Psoas muscle (tissue), 8 donors: ENCODE data around the gene ANXA2. TPM values are rescaled to one million over a fixed set of nuclear protein-coding genes. Genes with fewer than 3 reads are reported as not detected.
"Not testable (repeated sequence)": the region's sequence is repeated elsewhere in the genome, so short reads cannot be mapped to it uniquely, and the experiment has no call there.

Experiments
- ATAC-seq, 4 donors: fragments of 200-7000 bp; cut with Tn5 transposase; one replicate each; pipeline ENCODE4 v1.9.1; 2020; ENCODE audit warnings: moderate library complexity in 3 of 4, mild to moderate bottlenecking in 2 of 4
- DNase-seq, 2 donors: peaks; one replicate each; pipeline ENCODE4 v3.0.0-alpha.2; 2020
- H3K27ac ChIP-seq: fragments of 200-600 bp; one replicate; pipeline ENCODE4 v1.8.0; 2022
- H3K27me3 ChIP-seq, 3 donors: fragments of 200-600 bp in 1 of 3; one replicate each; pipeline versions ENCODE4 v1.6.1 to v1.8.0; 2013 to 2022; ENCODE audit warnings: low read length in 2 of 3, mild to moderate bottlenecking in 2 of 3, moderate library complexity in 1 of 3; ENCODE audit not compliant: insufficient read depth in 3 of 3
- H3K36me3 ChIP-seq, 2 donors: fragments of 200-600 bp in 1 of 2; one replicate each; pipeline versions ENCODE4 v1.6.1 to v1.8.0; 2013 to 2022; ENCODE audit warnings: low read depth in 1 of 2, mild to moderate bottlenecking in 1 of 2, moderate library complexity in 1 of 2; ENCODE audit not compliant: insufficient read depth in 1 of 2
- H3K4me1 ChIP-seq: fragments of 200-600 bp; one replicate; pipeline ENCODE4 v1.8.0; 2022
- H3K4me3 ChIP-seq: fragments of 200-600 bp; one replicate; pipeline ENCODE4 v1.8.0; 2022; ENCODE audit warnings: mild to moderate bottlenecking
- H3K9me3 ChIP-seq: fragments of 200-600 bp; one replicate; pipeline ENCODE4 v1.8.0; 2022
- WGBS, 3 donors: extraction: QIAGEN DNeasy Blood & Tissue Kit; methylation state at CpG; one replicate each; pipeline versions ENCODE4 v1.1.6 to v1.1.7; 2013; 5-methylcytosine and 5-hydroxymethylcytosine counted together
- intact Hi-C, 2 donors: fragments of 100-400 bp; cut with DNase I; formaldehyde crosslinking; loops; one replicate each; pipeline versions ENCODE4 v1.11.0 to v1.14.2; 2022
- polyA plus RNA-seq, 3 donors: library from polyadenylated mRNA; stranded (reverse); fragments of 200-250 nt; gene quantifications; one replicate each; pipeline ENCODE4 v1.2.3, GENCODE V29; 2013
- total RNA-seq, 4 donors: library from RNA; stranded (reverse); fragmentation: NEBNext Ultra II Directional in 2 of 4; extraction: Animal tissue kit (Norgen Biotek cat#: 25700) in 2 of 4; gene quantifications; one replicate each; pipeline versions ENCODE4 v1.2.1 to v1.2.4, GENCODE V29; 2021 to 2023
- TF ChIP-seq, protein P1 (sequence below): fragments of 200-600 bp; IDR thresholded peaks from one replicate; pipeline ENCODE4 v1.8.0; 2022; ENCODE audit warnings: antibody characterized with exemption
- donor health status: healthy with polysubstance abuse.
- donor health status: DM: no; HTN: no; CAD: no; lungs with moderate emphysema.
- donor health status: Bipolar disorder and iron deficiency.
- donor health status: healthy.
- donor health status: DM: yes; HTN: yes; CAD: no.
- donor health status: DM: no; HTN: no; CAD: no.
- donor health status: DM: no; HTN: no; CAD: no.
- donor health status: DM: yes; HTN: yes; CAD: no.

ANXA2 gene
- total and polyA plus RNA-seq, 7 donors: 140 to 2,117 (median 350) TPM

DNA sequence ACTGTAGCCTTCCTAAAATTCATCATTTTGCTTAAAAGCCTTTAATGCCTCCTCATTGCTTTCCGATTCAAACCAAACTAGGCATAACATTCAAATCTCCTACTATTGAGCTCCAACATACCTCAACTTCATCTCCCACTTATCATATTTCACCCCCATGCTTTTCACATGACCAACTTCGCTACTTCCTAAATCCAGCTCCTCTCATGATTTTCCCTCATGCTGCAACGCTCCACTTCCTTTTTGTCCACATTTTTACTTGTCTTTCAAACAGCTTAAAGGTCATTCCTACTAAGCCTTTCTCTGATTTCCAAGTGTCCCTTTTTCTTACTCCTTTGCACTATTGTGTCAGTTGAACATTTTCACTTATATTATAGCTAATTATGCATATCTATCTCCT lies 20.3 kb upstream of the ANXA2 start:
- no peaks in the 10 kb centered on the region for H3K4me1 ChIP-seq
- peaks cover 0 to 13% of the 10 kb centered on the region in 2 donors for H3K36me3 ChIP-seq
- 72 to 82% (median 77%) methylated on average over 3 of the region's 3 CpGs for WGBS, 3 donors
- DNase-seq (no peak), ATAC-seq (no peak)
- intact Hi-C loops: no loop called here
- H3K27ac ChIP-seq: no peak overlapping the region
- no peaks in the 10 kb centered on the region for H3K27me3 ChIP-seq
- H3K9me3 ChIP-seq: no peaks in the 10 kb centered on the region
- no peak overlapping the region for H3K4me3 ChIP-seq
- TF ChIP-seq, protein P1, sequence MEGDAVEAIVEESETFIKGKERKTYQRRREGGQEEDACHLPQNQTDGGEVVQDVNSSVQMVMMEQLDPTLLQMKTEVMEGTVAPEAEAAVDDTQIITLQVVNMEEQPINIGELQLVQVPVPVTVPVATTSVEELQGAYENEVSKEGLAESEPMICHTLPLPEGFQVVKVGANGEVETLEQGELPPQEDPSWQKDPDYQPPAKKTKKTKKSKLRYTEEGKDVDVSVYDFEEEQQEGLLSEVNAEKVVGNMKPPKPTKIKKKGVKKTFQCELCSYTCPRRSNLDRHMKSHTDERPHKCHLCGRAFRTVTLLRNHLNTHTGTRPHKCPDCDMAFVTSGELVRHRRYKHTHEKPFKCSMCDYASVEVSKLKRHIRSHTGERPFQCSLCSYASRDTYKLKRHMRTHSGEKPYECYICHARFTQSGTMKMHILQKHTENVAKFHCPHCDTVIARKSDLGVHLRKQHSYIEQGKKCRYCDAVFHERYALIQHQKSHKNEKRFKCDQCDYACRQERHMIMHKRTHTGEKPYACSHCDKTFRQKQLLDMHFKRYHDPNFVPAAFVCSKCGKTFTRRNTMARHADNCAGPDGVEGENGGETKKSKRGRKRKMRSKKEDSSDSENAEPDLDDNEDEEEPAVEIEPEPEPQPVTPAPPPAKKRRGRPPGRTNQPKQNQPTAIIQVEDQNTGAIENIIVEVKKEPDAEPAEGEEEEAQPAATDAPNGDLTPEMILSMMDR: no peak

DNA sequence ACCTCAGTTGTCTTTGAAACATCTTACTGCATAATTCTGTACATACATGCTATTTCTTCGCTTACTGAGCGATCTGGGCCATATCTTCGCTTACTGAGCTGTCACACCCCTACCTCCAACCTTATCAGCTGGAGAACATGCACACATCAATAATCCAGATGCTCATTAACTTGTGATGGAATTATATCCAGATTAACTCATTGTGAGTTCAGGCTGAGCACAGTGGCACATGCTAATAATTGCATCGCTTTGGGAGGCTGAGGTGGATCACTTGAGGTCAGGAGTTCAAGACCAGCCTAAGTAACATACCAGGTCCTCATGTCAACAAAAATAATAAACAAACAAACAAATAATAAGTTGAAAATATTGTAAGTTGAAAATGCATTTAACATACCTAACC lies 19.3 kb upstream of the ANXA2 start:
- Histone ChIP-seq H3K27me3 (no peaks in the 10 kb centered on the region), H3K4me1 (no peaks in the 10 kb centered on the region), H3K4me3 (no peak overlapping the region), H3K27ac (no peak overlapping the region), H3K36me3 (peaks cover 0 to 3% of the 10 kb centered on the region in 2 donors), H3K9me3 (no peaks in the 10 kb centered on the region)
- ATAC-seq: no peak
- no peak for DNase-seq
- TF ChIP-seq, protein P1: no peak
- intact Hi-C loops: no loop called here
- WGBS, 3 donors: 97 to 100% (median 99%) methylated on average over 4 of the region's 4 CpGs

DNA sequence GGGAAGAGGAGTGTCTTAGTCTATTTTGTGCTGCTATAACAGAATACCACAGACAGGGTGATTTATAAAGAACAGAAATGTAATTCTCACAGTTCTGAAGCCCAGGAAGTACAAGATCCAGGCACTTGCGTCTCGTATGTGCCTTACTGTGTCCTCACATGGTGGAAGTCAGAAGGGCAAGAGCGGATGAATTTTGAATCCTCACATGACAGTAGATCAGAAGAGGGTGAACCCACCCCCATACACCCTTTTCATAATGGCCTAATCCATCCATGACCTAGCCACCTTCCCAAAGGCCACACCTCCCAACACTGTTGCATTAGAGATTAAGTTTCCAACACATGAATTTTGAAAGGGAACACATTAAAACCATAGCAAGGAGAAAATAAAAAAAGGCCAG lies 18.7 kb upstream of the ANXA2 start:
- ATAC-seq (no peak), DNase-seq (no peak)
- no peaks in the 10 kb centered on the region for H3K4me1 ChIP-seq
- H3K36me3 ChIP-seq: no peaks in the 10 kb centered on the region
- TF ChIP-seq, protein P1: no peak
- no peaks in the 10 kb centered on the region for H3K27me3 ChIP-seq
- intact Hi-C loops: no loop called here
- 95 to 97% (median 95%) methylated on average over 3 of the region's 3 CpGs for WGBS, 3 donors
- no peak overlapping the region for H3K27ac ChIP-seq
- H3K9me3 ChIP-seq: no peaks in the 10 kb centered on the region
- H3K4me3 ChIP-seq: no peak overlapping the region

DNA sequence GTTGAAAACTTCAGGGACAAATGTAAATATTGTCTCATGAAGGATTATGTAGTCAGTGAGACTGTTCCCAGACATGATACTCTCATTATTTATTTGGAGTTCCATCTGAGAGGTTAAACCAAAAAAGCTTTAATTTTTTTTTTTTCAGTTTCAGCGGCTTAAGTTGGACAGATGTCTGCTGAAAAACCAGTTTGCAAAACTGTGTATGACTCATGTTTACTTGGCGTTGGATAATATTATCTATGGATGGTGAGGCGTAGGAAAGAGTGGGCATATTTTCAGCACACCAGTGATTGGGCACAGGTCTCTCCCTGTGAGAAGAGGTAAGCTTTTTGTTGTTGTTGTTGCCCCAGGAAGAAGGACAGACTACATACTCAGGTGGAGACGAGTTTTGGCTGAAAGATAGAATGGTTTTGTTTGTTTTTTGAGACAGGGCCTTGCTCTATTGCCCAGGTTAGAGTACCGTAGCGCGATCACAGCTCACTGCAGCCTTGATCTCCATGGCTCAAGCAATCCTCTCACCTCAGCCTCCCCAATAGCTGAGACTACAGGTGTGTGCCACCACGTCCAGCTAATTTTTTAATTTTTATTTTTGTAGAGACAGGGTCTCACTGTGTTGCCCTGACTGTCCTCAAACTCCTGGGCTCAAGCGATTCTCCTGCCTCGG lies 16.4 kb upstream of the ANXA2 start:
- H3K27me3 ChIP-seq: no peaks in the 10 kb centered on the region
- TF ChIP-seq, protein P1: no peak
- WGBS, 3 donors: 64 to 67% (median 65%) methylated on average over 10 of the region's 10 CpGs
- no peaks in the 10 kb centered on the region for H3K9me3 ChIP-seq
- intact Hi-C loops: no loop called here
- DNase-seq: no peak
- no peaks in the 10 kb centered on the region for H3K36me3 ChIP-seq
- H3K4me1 ChIP-seq: no peaks in the 10 kb centered on the region
- H3K27ac ChIP-seq: peak overlapping the region; percentile 14
- no peak overlapping the region for H3K4me3 ChIP-seq
- peak in 2 of 4 donors; percentile 39 to 55 for ATAC-seq

DNA sequence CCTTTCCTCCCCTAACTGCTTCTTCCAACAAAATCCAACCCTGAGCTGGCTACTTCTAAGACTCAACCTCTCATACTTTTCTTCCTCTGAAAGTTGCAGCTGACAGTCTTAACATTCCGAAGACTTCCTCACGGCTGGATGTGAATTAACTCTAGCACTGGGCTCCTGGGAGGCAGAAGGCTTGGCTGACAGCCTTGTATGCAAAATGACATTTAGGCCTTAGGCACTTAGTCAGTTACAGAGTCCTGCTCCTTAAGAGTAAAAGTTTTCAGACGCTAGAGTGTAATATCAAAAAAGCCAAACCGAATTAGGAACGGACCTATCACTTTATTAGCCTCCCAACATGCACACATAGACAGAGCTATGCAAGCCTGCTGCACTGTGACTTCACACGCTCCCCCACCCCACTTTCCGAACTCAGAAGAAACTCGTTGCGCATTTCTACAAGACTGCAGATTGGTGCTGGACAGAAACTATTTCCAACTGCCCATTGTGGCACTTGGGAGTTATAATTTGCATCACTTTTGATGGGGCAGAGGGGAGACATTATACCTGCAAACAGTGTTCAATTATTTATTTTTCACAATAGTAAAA lies 15.5 kb upstream of the ANXA2 start:
- no peak overlapping the region for H3K4me3 ChIP-seq
- H3K4me1 ChIP-seq: peaks cover 2% of the 10 kb centered on the region
- peak overlapping the region; percentile 14 for H3K27ac ChIP-seq
- ATAC-seq: no peak
- WGBS, 3 donors: 50 to 54% (median 52%) methylated on average over 9 of the region's 9 CpGs
- intact Hi-C loops: no loop called here
- no peak for DNase-seq
- H3K9me3 ChIP-seq: no peaks in the 10 kb centered on the region
- TF ChIP-seq, protein P1: no peak
- no peaks in the 10 kb centered on the region for H3K36me3 ChIP-seq
- H3K27me3 ChIP-seq: no peaks in the 10 kb centered on the region

DNA sequence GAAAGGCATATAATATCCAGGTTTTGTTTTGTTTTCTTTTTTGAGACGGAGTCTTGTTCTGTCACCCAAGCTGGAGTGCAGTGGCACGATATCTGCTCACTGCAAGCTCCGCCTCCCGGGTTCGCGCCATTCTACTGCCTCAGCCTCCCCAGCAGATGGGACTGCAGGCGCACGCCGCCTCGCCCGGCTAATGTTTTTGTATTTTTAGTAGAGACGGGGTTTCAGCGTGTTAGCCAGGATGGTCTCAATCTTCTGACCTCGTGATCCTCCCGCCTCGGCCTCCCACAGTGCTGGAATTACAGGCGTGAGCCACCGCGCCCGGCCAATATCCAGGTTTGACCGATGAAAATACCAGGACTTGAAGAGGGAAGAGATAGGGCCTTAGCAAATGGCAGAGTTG lies 15.0 kb upstream of the ANXA2 start:
- intact Hi-C loops, H3K27me3 ChIP-seq, H3K4me3 ChIP-seq, H3K9me3 ChIP-seq, H3K36me3 ChIP-seq, H3K4me1 ChIP-seq, DNase-seq, ATAC-seq: not testable (repeated sequence)
- 92 to 97% (median 96%) methylated on average over 21 of the region's 21 CpGs for WGBS, 3 donors
- H3K27ac ChIP-seq: peak overlapping the region; percentile 14
